ENCODE results near the gene LMO4. TPM values are rescaled to one million over a fixed set of nuclear protein-coding genes. Genes with fewer than 3 reads are reported as not detected.

LMO4 gene
- total and polyA plus RNA-seq, 2 donors (not counting 1 experiment from before 2014, with no cell fraction given) = 35.7 to 46.0 TPM

DNA sequence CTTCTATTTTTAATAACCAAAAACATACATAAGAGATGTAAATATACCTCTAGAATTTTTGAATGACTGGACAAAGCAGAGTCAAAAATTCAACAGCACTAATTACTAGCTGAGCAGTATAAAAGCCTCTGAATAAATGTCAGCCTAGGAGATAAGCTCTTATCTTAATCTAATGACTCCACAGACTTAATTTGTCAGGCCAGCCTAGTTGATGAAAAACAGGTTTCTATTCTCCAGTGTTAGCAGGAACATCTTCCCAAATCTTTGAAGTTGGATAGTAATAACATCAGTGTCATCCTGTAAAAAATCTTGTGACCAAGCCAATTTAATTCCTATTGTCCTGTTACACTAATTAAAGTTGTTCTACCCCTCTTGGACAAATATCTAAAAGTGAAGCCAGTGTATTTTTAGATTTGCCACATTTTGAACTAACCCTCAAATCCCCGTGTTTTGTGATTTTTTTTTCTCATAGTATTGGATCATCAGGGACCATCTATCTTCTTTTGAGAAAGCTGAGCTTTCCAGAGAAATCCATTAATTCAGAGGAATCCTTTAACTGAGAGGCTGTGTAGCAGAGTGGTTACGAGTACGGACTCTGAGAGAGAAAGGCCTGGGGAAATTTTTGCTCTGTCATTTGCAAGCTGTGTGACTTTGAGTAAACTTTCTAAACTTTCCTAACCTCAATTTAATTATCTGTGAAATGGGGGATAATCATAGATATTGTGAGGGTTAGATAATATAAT is 41.2 kb downstream of the LMO4 start:
- no peak overlapping the region for H3K27ac ChIP-seq (ENCODE audit: low read length in 2 of 2)
- H3K27me3 ChIP-seq (replicated peaks in 1 of 4; ENCODE audit: control extremely low read depth in 1 of 4, control insufficient read depth in 3 of 4, insufficient read depth in 4 of 4, low read length in 3 of 4) = no peaks in the 10 kb centered on the region
- intact Hi-C loops (cut with micrococcal nuclease) = no loop called here
- H3K36me3 ChIP-seq (replicated peaks in 1 of 2; ENCODE audit: control extremely low read depth in 1 of 2, control insufficient read depth in 1 of 2, extremely low read depth in 1 of 2, insufficient read depth in 2 of 2, low read length in 1 of 2) = no peaks in the 10 kb centered on the region
- H3K4me2 ChIP-seq (replicated peaks; ENCODE audit: low read depth, low read length, poor library complexity, severe bottlenecking) = no peak overlapping the region
- no peaks in the 10 kb centered on the region for H3K4me1 Mint-ChIP-seq
- no peak overlapping the region for H3K4me3 Mint-ChIP-seq
- no peak overlapping the region for H3K27ac Mint-ChIP-seq
- no peak overlapping the region for H2AFZ ChIP-seq (ENCODE audit: insufficient read depth, low read depth, low read length, poor library complexity, severe bottlenecking)
- H4K20me1 ChIP-seq (ENCODE audit: control insufficient read depth, insufficient read depth, low read length, poor library complexity, severe bottlenecking) = no peaks in the 10 kb centered on the region
- no peaks in the 10 kb centered on the region for H3K4me1 ChIP-seq (ENCODE audit: control insufficient read depth in 2 of 2, insufficient read depth in 2 of 2, low read length in 2 of 2)
- ChIA-PET POLR2A (no interaction called here), CTCF (no interaction called here)
- no CpG with 5 or more reads among the region's 3 CpGs for WGBS (ENCODE audit: insufficient coverage)
- H3K9me3 Mint-ChIP-seq (ENCODE audit: insufficient read depth) = no peaks in the 10 kb centered on the region
- no peak for ATAC-seq (ENCODE audit: low read depth)
- no peaks in the 10 kb centered on the region for H3K27me3 Mint-ChIP-seq
- H3K79me2 ChIP-seq (ENCODE audit: control insufficient read depth, insufficient read depth, low read length) = no peaks in the 10 kb centered on the region
- no peak for TF ChIP-seq EZH2 (IDR thresholded peaks at IDR 0.05; ENCODE audit: borderline replicate concordance, insufficient read depth, low read depth, low read length, poor library complexity, severe bottlenecking)
- TF ChIP-seq, protein P1, sequence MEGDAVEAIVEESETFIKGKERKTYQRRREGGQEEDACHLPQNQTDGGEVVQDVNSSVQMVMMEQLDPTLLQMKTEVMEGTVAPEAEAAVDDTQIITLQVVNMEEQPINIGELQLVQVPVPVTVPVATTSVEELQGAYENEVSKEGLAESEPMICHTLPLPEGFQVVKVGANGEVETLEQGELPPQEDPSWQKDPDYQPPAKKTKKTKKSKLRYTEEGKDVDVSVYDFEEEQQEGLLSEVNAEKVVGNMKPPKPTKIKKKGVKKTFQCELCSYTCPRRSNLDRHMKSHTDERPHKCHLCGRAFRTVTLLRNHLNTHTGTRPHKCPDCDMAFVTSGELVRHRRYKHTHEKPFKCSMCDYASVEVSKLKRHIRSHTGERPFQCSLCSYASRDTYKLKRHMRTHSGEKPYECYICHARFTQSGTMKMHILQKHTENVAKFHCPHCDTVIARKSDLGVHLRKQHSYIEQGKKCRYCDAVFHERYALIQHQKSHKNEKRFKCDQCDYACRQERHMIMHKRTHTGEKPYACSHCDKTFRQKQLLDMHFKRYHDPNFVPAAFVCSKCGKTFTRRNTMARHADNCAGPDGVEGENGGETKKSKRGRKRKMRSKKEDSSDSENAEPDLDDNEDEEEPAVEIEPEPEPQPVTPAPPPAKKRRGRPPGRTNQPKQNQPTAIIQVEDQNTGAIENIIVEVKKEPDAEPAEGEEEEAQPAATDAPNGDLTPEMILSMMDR (IDR thresholded peaks at IDR 0.05) = no peak
- no peak for DNase-seq
- H3K9me3 ChIP-seq (ENCODE audit: control extremely low read depth in 1 of 3, control insufficient read depth in 2 of 3, insufficient read depth in 1 of 3, low read length in 2 of 3) = peaks cover 0 to under 1% (median 0%) of the 10 kb centered on the region in 3 donors
- no peak overlapping the region for H3K4me3 ChIP-seq (ENCODE audit: control extremely low read depth in 1 of 5, extremely low read depth in 1 of 5, insufficient read depth in 1 of 5, low read depth in 2 of 5, low read length in 4 of 5)
- no peak overlapping the region for H3K9ac ChIP-seq (ENCODE audit: low read length)

DNA sequence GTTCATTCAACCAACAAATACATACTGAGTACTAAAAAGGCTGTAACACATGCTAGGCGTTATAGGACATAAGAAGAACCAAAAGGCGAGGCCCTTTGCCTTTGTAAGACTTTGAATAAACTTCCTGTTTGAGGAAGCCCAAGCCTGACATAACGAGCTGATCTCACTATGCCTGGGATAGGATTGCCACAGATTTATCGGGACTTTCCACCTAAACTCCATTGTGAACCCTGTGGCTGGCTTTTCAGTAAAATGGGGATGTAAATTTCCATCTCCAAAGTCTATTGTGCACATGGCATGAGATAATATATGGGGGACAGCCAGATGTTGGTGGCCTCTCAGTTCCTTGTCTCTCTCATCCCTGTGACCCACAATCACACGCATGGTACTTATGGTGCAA is 41.9 kb downstream of the LMO4 start:
- 74% methylated on average over 2 of the region's 5 CpGs for whole genome bisulfite sequencing (ENCODE audit: insufficient coverage)
- DNase-seq (no peak), ATAC-seq (ENCODE audit: low read depth) (no peak)
- Histone ChIP-seq H3K4me1 (ENCODE audit: control insufficient read depth in 2 of 2, insufficient read depth in 2 of 2, low read length in 2 of 2) (no peaks in the 10 kb centered on the region), H3K4me2 (replicated peaks; ENCODE audit: low read depth, low read length, poor library complexity, severe bottlenecking) (no peak overlapping the region), H3K27ac (ENCODE audit: low read length in 2 of 2) (no peak overlapping the region), H4K20me1 (ENCODE audit: control insufficient read depth, insufficient read depth, low read length, poor library complexity, severe bottlenecking) (no peaks in the 10 kb centered on the region), H3K9me3 (ENCODE audit: control extremely low read depth in 1 of 3, control insufficient read depth in 2 of 3, insufficient read depth in 1 of 3, low read length in 2 of 3) (peaks cover 0 to 3% (median 0%) of the 10 kb centered on the region in 3 donors), H3K4me3 (ENCODE audit: control extremely low read depth in 1 of 5, extremely low read depth in 1 of 5, insufficient read depth in 1 of 5, low read depth in 2 of 5, low read length in 4 of 5) (no peak overlapping the region), H3K79me2 (ENCODE audit: control insufficient read depth, insufficient read depth, low read length) (no peaks in the 10 kb centered on the region), H3K9ac (ENCODE audit: low read length) (no peak overlapping the region), H2AFZ (ENCODE audit: insufficient read depth, low read depth, low read length, poor library complexity, severe bottlenecking) (no peak overlapping the region), H3K27me3 (replicated peaks in 1 of 4; ENCODE audit: control extremely low read depth in 1 of 4, control insufficient read depth in 3 of 4, insufficient read depth in 4 of 4, low read length in 3 of 4) (no peaks in the 10 kb centered on the region), H3K36me3 (replicated peaks in 1 of 2; ENCODE audit: control extremely low read depth in 1 of 2, control insufficient read depth in 1 of 2, extremely low read depth in 1 of 2, insufficient read depth in 2 of 2, low read length in 1 of 2) (no peaks in the 10 kb centered on the region)
- H3K4me1 Mint-ChIP-seq = no peaks in the 10 kb centered on the region
- no peaks in the 10 kb centered on the region for H3K9me3 Mint-ChIP-seq (ENCODE audit: insufficient read depth)
- CTCF ChIA-PET = no interaction called here
- POLR2A ChIA-PET = no interaction called here
- no peaks in the 10 kb centered on the region for H3K27me3 Mint-ChIP-seq
- TF ChIP-seq, protein P1 (IDR thresholded peaks at IDR 0.05) = no peak
- TF ChIP-seq EZH2 (IDR thresholded peaks at IDR 0.05; ENCODE audit: borderline replicate concordance, insufficient read depth, low read depth, low read length, poor library complexity, severe bottlenecking) = no peak
- intact Hi-C loops (cut with micrococcal nuclease) = no loop called here
- no peak overlapping the region for H3K4me3 Mint-ChIP-seq
- H3K27ac Mint-ChIP-seq = no peak overlapping the region
